ENCODE results near the gene GTPBP2. TPM values are rescaled to one million over a fixed set of nuclear protein-coding genes. Genes with fewer than 3 reads are reported as not detected.

The GTPBP2 gene
- total RNA-seq, 4 donors from 2014 or later = 28.2 to 31.0 (median 30.0) TPM

DNA sequence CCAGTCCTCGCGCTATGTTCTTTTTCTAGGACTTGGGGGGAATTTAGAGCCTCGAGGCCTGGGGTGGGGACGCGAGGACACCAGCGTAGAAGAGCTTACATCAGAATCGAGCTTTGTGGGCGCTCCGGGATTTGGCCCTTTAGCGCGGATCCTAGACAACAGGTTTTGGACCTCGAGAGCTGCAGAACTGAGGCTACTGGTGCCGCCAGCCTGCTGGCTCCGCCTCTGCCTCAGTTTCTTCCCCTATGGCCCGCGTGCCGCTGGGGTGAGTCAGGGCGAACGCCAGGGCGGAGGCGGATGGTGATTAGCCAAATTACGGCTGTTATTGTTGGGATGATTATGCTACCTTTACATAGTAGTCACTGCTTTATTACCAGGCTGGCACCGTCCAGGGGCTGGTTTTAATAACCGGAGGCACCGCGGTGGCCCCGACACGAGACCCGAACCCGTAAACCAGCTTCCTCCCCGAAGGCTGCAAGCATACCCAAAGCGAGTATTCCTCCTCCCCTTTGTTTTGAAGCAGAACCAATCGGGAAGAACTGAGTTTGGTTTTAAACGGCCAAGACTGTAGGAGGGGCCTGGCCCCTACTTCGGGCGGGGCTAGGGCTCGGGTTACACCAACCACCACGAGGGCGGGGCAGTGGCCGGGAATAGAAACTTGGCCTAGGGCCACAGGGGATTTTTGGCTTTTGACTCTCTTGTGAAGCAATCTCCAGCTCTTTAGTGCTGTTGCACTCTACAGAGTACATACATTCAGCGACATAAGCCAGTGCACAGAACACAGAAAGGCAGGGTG is 639 bp upstream of the GTPBP2 start:
- H3K9me3 ChIP-seq = no peaks in the 10 kb centered on the region
- H3K27ac ChIP-seq (replicated peaks in 1 of 4) = peak overlapping the region; percentile 91 to 98 (median 98)
- intact Hi-C loops (cut with DNase I) = loop anchor here (5.0 kb wide), 1 partner anchor 143 kb away; the partner anchor contains the start of gene VEGFA
- H3K4me3 ChIP-seq = peak overlapping the region; percentile 78 to 99 (median 86)
- peaks cover 22 to 37% (median 30%) of the 10 kb centered on the region in 4 donors for H3K4me1 ChIP-seq
- 0% methylated on average over 8 of the region's 41 CpGs for WGBS
- peaks cover 9 to 17% (median 16%) of the 10 kb centered on the region in 4 donors for H3K36me3 ChIP-seq
- peak; percentile 99 for DNase-seq (ENCODE audit: extremely low spot score)
- H3K27me3 ChIP-seq = no peaks in the 10 kb centered on the region
- TF ChIP-seq POLR2A (IDR thresholded peaks at IDR 0.05; ENCODE audit: low read depth) (no peak), EP300 (IDR thresholded peaks at IDR 0.05) (no peak), POLR2AphosphoS5 (IDR thresholded peaks at IDR 0.05) (peak; percentile 94 to 97)
- TF ChIP-seq, protein P1, sequence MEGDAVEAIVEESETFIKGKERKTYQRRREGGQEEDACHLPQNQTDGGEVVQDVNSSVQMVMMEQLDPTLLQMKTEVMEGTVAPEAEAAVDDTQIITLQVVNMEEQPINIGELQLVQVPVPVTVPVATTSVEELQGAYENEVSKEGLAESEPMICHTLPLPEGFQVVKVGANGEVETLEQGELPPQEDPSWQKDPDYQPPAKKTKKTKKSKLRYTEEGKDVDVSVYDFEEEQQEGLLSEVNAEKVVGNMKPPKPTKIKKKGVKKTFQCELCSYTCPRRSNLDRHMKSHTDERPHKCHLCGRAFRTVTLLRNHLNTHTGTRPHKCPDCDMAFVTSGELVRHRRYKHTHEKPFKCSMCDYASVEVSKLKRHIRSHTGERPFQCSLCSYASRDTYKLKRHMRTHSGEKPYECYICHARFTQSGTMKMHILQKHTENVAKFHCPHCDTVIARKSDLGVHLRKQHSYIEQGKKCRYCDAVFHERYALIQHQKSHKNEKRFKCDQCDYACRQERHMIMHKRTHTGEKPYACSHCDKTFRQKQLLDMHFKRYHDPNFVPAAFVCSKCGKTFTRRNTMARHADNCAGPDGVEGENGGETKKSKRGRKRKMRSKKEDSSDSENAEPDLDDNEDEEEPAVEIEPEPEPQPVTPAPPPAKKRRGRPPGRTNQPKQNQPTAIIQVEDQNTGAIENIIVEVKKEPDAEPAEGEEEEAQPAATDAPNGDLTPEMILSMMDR (IDR thresholded peaks at IDR 0.05) = no peak

DNA sequence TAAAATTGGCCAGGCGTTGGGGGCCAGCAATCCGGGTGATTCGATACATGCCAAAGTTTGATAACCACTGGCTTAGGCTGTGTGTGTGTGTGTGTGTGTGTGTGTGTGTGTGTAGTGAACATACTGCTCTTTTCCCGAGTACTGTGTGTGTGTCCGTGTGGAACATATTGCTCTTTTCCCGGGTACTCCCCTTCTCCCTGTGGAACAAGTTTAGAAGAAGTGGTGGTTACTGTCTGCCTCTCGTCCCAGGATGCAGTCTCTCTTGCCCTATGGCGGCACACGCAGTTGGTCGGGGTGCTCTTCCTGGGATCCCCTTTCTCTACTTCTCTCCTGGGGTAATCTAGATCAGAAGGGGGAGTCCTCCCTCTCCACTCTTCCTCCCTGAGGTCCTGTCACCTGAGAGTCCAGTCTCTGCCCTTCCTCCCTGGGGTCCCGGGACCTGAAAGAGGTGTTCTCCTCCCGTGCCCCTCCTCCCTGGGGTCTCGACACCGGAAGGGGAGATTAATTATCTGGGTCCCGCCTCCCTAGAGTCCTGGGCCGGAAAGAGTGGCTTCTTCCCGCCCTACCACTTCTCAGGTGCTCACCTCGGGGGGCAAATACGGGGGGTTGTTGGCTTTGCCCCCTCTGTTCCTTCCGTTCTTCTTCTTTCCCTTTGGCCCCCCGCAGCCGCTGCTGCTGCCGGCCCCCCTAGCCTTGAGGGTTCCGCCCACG is 516 bp downstream of the GTPBP2 start:
- DNase-seq (ENCODE audit: extremely low spot score) = no peak
- Histone ChIP-seq H3K27ac (replicated peaks in 1 of 4) (peak overlapping the region; percentile 91 to 98 (median 98)), H3K36me3 (peaks cover 14 to 29% (median 27%) of the 10 kb centered on the region in 4 donors), H3K4me3 (peak overlapping the region; percentile 78 to 99 (median 86)), H3K9me3 (no peaks in the 10 kb centered on the region), H3K27me3 (no peaks in the 10 kb centered on the region), H3K4me1 (peaks cover 22 to 37% (median 30%) of the 10 kb centered on the region in 4 donors)
- 3% methylated on average over 25 of the region's 25 CpGs for WGBS
- TF ChIP-seq POLR2AphosphoS5 (IDR thresholded peaks at IDR 0.05) (no peak), POLR2A (IDR thresholded peaks at IDR 0.05; ENCODE audit: low read depth) (no peak), EP300 (IDR thresholded peaks at IDR 0.05) (no peak)
- TF ChIP-seq, protein P1 (IDR thresholded peaks at IDR 0.05) = no peak
- intact Hi-C loops (cut with DNase I) = loop anchor here (5.0 kb wide), 1 partner anchor 144 kb away; the partner anchor contains the start of gene VEGFA

DNA sequence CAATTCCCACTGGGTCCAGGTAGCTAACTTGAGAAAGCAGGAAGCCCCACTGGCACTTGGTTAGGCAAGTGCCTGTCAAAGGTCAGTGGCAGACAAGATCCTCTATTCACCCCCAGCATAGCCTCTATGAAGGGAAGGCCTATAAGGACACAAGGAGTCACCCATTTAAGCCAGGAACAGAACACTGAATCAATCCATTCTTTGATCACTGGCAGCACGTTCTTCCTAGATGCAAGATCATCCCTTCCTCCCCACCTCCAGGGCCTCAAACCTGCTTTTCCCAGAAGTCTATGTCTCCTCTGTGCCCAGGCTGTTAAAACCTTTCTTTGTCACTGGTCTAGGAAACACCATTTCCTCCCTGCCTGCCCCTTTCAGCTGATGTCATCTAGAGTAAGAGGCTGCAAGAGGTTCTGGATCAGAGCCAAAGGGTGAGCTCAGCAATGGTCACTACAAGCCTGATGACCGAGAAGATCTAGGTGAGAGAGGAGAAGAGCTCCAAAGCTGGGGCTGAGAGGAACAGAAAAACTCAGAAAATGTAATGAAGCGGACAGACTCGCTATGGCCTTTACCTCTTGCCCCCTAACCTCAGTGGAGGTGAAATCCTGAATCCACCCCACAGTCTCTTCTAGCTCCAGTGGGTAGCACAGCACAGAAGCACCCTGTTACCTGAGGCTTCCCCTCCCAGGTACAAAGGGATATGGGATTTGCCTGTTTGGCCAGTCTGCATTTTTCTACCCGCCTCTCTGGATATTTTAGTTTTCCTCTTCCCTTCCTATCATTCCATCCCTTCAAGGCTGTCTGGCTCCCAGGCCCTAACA is 1.8 kb downstream of the GTPBP2 start:
- WGBS = 47% methylated on average over 5 of the region's 5 CpGs
- H3K27ac ChIP-seq (replicated peaks in 1 of 4) = peak overlapping the region; percentile 91 to 98 (median 98)

More for the DNA sequence above, 1.8 kb downstream of the GTPBP2 start:
- TF ChIP-seq, protein P1 (IDR thresholded peaks at IDR 0.05) = no peak
- no peak for TF ChIP-seq POLR2A (IDR thresholded peaks at IDR 0.05; ENCODE audit: low read depth)
- peak; percentile 48 to 54 for TF ChIP-seq POLR2AphosphoS5 (IDR thresholded peaks at IDR 0.05)
- Histone ChIP-seq H3K27me3 (no peaks in the 10 kb centered on the region), H3K4me1 (peaks cover 22 to 37% (median 30%) of the 10 kb centered on the region in 4 donors), H3K4me3 (peak overlapping the region; percentile 1 to 99 (median 45)), H3K36me3 (peaks cover 25 to 42% (median 41%) of the 10 kb centered on the region in 4 donors), H3K9me3 (no peaks in the 10 kb centered on the region)
- intact Hi-C loops (cut with DNase I) = loop anchor here (5.0 kb wide), 1 partner anchor 145 kb away; the partner anchor contains the start of gene VEGFA
- peak; percentile 97 for DNase-seq (ENCODE audit: extremely low spot score)

All from esophagus muscularis mucosa (tissue), 4 donors.